H1 (cell line): ENCODE data around the gene CD46. TPM values are rescaled to one million over a fixed set of nuclear protein-coding genes. Genes with fewer than 3 reads are reported as not detected.

Experiments used
- CTCF ChIA-PET: fragments of 300-600 bp; sonication (Branson Sonifier 250); formaldehyde crosslinking; loops from one replicate; lab custom pipeline; 2021; ENCODE audit not compliant: partially characterized antibody; lab: Charles Lee
- POLR2A ChIA-PET: fragments of 300-600 bp; sonication (Branson Sonifier 250); formaldehyde crosslinking; loops from one replicate; lab custom pipeline; 2021; ENCODE audit warnings: inconsistent platforms; ENCODE audit not compliant: partially characterized antibody; lab: Charles Lee
- DNase-seq, 2 experiments: peaks; one replicate each; pipeline versions ENCODE4 v3.0.0 to v3.0.0-alpha.2; 2010 to 2022; ENCODE audit warnings: low spot score in 2 of 2, low read depth in 1 of 2, mixed read lengths in 1 of 2
- FAIRE-seq: peaks from 2 replicates; lab custom pipeline; 2011; peaks lifted over from hg19 to GRCh38; lab: Jason Lieb, UNC
- H2AFZ ChIP-seq: 2 replicates; pipeline ENCODE4 v1.8.1; 2012; ENCODE audit warnings: low read length, inconsistent platforms
- H2AK5ac ChIP-seq: 2 replicates; pipeline ENCODE4 v1.6.1; 2013; ENCODE audit warnings: low read depth, low read length
- H2BK120ac ChIP-seq: replicated peaks from 2 replicates; pipeline ENCODE3; 2013; ENCODE audit warnings: low read depth, low read length, inconsistent platforms
- H2BK12ac ChIP-seq: 2 replicates; pipeline ENCODE4 v1.6.1; 2013; ENCODE audit warnings: low read depth, low read length
- H2BK15ac ChIP-seq: 2 replicates; pipeline ENCODE4 v1.6.1; 2013; ENCODE audit warnings: low read length
- H2BK20ac ChIP-seq: 2 replicates; pipeline ENCODE4 v1.6.1; 2013; ENCODE audit warnings: low read length
- H2BK5ac ChIP-seq: 2 replicates; pipeline ENCODE4 v1.6.1; 2013; ENCODE audit warnings: low read depth, low read length
- H3K14ac ChIP-seq: 2 replicates; pipeline ENCODE4 v1.6.1; 2013; ENCODE audit warnings: inconsistent platforms; ENCODE audit not compliant: insufficient read length
- H3K18ac ChIP-seq: 2 replicates; pipeline ENCODE4 v1.6.1; 2013; ENCODE audit warnings: low read length; ENCODE audit errors: extremely low read depth
- H3K23ac ChIP-seq: 2 replicates; pipeline ENCODE4 v1.6.1; 2013; ENCODE audit warnings: inconsistent platforms; ENCODE audit not compliant: insufficient read length
- H3K23me2 ChIP-seq: 2 replicates; pipeline ENCODE4 v1.6.1; 2013; ENCODE audit warnings: low read depth, low read length
- H3K27ac ChIP-seq: 2 replicates; pipeline ENCODE4 v1.6.1; 2011; ENCODE audit warnings: low read depth, low read length, inconsistent platforms
- H3K27me3 ChIP-seq, 4 experiments: replicated peaks in 1 of 4; 1 replicate in 1 of 4; 2 replicates in 3 of 4; pipeline versions ENCODE4 v1.6.1 to v1.8.1; 2011 to 2013; ENCODE audit warnings: low read length in 3 of 4, mild to moderate bottlenecking in 3 of 4, inconsistent platforms in 2 of 4, mixed read lengths in 2 of 4, moderate library complexity in 1 of 4; ENCODE audit not compliant: control insufficient read depth in 3 of 4, insufficient read depth in 3 of 4; ENCODE audit errors: extremely low read depth in 1 of 4
- H3K36me3 ChIP-seq, 4 experiments: 2 replicates each; pipeline versions ENCODE4 v1.6.1 to v1.8.1; 2011 to 2013; ENCODE audit warnings: mild to moderate bottlenecking in 4 of 4, low read length in 3 of 4, moderate library complexity in 2 of 4, control low read depth in 1 of 4, inconsistent platforms in 1 of 4; ENCODE audit not compliant: insufficient read depth in 4 of 4, control insufficient read depth in 2 of 4
- H3K4ac ChIP-seq: replicated peaks from 2 replicates; pipeline ENCODE3; 2013; ENCODE audit warnings: low read length, low read depth, mixed read lengths, inconsistent platforms; ENCODE audit not compliant: insufficient read length
- H3K4me1 ChIP-seq, 4 experiments: replicated peaks in 1 of 4; 1 replicate in 1 of 4; 2 replicates in 3 of 4; pipeline versions ENCODE4 v1.6.1 to v1.8.1; 2011 to 2013; ENCODE audit warnings: low read length in 3 of 4, inconsistent platforms in 2 of 4, mixed read lengths in 1 of 4; ENCODE audit not compliant: insufficient read depth in 4 of 4, control insufficient read depth in 3 of 4
- H3K4me2 ChIP-seq, 2 experiments: 2 replicates each; pipeline versions ENCODE4 v1.6.1 to v1.8.1; 2011 to 2013; ENCODE audit warnings: low read depth in 2 of 2, low read length in 2 of 2, control low read depth in 1 of 2, inconsistent platforms in 1 of 2, mild to moderate bottlenecking in 1 of 2; ENCODE audit not compliant: insufficient read depth in 1 of 2
- H3K4me3 ChIP-seq, 4 experiments: fragments of 200-600, 300-600 bp in 1 of 4; sonication (generic), shearing (Covaris generic), sonication (Bioruptor Twin) in 1 of 4; 2 replicates each; pipeline versions ENCODE4 v1.5.1 to v1.8.1; 2011 to 2016; ENCODE audit warnings: low read length in 4 of 4, low read depth in 3 of 4, control low read depth in 2 of 4, inconsistent platforms in 2 of 4, mild to moderate bottlenecking in 2 of 4, mixed read lengths in 1 of 4, moderate library complexity in 1 of 4; ENCODE audit not compliant: insufficient read depth in 2 of 4; ENCODE audit errors: extremely low read depth in 1 of 4
- H3K56ac ChIP-seq: replicated peaks from 2 replicates; pipeline ENCODE3; 2013; ENCODE audit warnings: low read depth, mild to moderate bottlenecking, mixed read lengths, low read length, inconsistent platforms; ENCODE audit not compliant: insufficient read length
- H3K79me1 ChIP-seq: 2 replicates; pipeline ENCODE4 v1.6.1; 2013; ENCODE audit warnings: low read depth, low read length, control low read depth
- H3K79me2 ChIP-seq, 2 experiments: 2 replicates each; pipeline versions ENCODE4 v1.6.1 to v1.8.1; 2012 to 2013; ENCODE audit warnings: low read length in 2 of 2, mild to moderate bottlenecking in 2 of 2, inconsistent platforms in 1 of 2; ENCODE audit not compliant: insufficient read depth in 2 of 2, control insufficient read depth in 1 of 2
- H3K9ac ChIP-seq, 4 experiments: replicated peaks in 1 of 4; 1 replicate in 1 of 4; 2 replicates in 3 of 4; pipeline versions ENCODE4 v1.6.1 to v1.8.1; 2011 to 2013; ENCODE audit warnings: low read depth in 3 of 4, low read length in 3 of 4, control low read depth in 2 of 4, mild to moderate bottlenecking in 2 of 4, moderate library complexity in 2 of 4, inconsistent platforms in 1 of 4; ENCODE audit errors: extremely low read depth in 1 of 4
- H3K9me3 ChIP-seq, 2 experiments: 2 replicates each; pipeline versions ENCODE4 v1.6.1 to v1.8.1; 2012 to 2013; ENCODE audit warnings: mild to moderate bottlenecking in 2 of 2, moderate library complexity in 2 of 2, control low read depth in 1 of 2, inconsistent platforms in 1 of 2, low read depth in 1 of 2, low read length in 1 of 2, mixed read lengths in 1 of 2; ENCODE audit not compliant: insufficient read depth in 2 of 2
- H4K20me1 ChIP-seq, 2 experiments: replicated peaks in 1 of 2; 2 replicates each; pipeline versions ENCODE3 to v1.8.1; 2011 to 2013; ENCODE audit warnings: inconsistent platforms in 2 of 2, low read length in 2 of 2, mild to moderate bottlenecking in 1 of 2; ENCODE audit not compliant: insufficient read depth in 2 of 2, control insufficient read depth in 1 of 2
- H4K5ac ChIP-seq: 2 replicates; pipeline ENCODE4 v1.6.1; 2013; ENCODE audit warnings: low read length, low read depth, mixed read lengths, inconsistent platforms; ENCODE audit not compliant: insufficient read length
- H4K8ac ChIP-seq: 2 replicates; pipeline ENCODE4 v1.8.0; 2013; ENCODE audit warnings: mild to moderate bottlenecking, moderate library complexity, low read length, inconsistent platforms; ENCODE audit not compliant: insufficient read depth; ENCODE audit errors: extremely low read depth
- H4K91ac ChIP-seq: replicated peaks from 2 replicates; pipeline ENCODE3; 2013; ENCODE audit warnings: low read length, mixed read lengths, inconsistent platforms; ENCODE audit not compliant: insufficient read length
- BACH1 ChIP-seq: IDR thresholded peaks from 2 replicates; pipeline ENCODE4 v1.6.1; 2012; ENCODE audit warnings: low read length, improper control_type of control experiment
- BCL11A ChIP-seq, 2 experiments: IDR thresholded peaks; one replicate each; pipeline ENCODE4 v1.6.1; 2011; ENCODE audit warnings: low read depth in 2 of 2, low read length in 2 of 2, mild to moderate bottlenecking in 2 of 2
- CHD2 ChIP-seq: IDR thresholded peaks from 2 replicates; pipeline ENCODE4 v1.6.1; 2012; ENCODE audit warnings: low read length, improper control_type of control experiment
- HDAC2 ChIP-seq, 2 experiments: fragments of 300-600 bp in 1 of 2; sonication (generic) in 1 of 2; IDR thresholded peaks; 2 replicates each; pipeline ENCODE4 v1.6.1; 2011 to 2012; ENCODE audit warnings: low read depth in 2 of 2, low read length in 2 of 2, mild to moderate bottlenecking in 2 of 2, moderate library complexity in 2 of 2, borderline replicate concordance in 1 of 2, inconsistent platforms in 1 of 2
- MAFK ChIP-seq: IDR thresholded peaks from 2 replicates; pipeline ENCODE4 v1.6.1; 2012; ENCODE audit warnings: low read depth, mild to moderate bottlenecking, improper control_type of control experiment, low read length
- NANOG ChIP-seq: IDR thresholded peaks from 2 replicates; pipeline ENCODE4 v1.6.1; 2011; ENCODE audit warnings: low read length, low read depth, mild to moderate bottlenecking, inconsistent platforms; ENCODE audit not compliant: insufficient read depth, poor library complexity, severe bottlenecking
- PHF8 ChIP-seq: fragments of 200-600 bp; sonication (generic); conservative IDR thresholded peaks from 2 replicates; pipeline ENCODE4 v1.7.1; 2012; ENCODE audit warnings: low read depth, mild to moderate bottlenecking, inconsistent platforms, low read length, moderate library complexity
- SIRT6 ChIP-seq: IDR thresholded peaks from one replicate; pipeline ENCODE4 v1.7.1; 2012; ENCODE audit warnings: low read length, inconsistent platforms
- WGBS, 2 experiments: shearing (Covaris generic) in 1 of 2; methylation state at CpG; one replicate each; pipeline versions ENCODE4 v1.1.6 to v1.1.7; 2013 to 2015; ENCODE audit warnings: low lambda C conversion rate in 2 of 2, mixed read lengths in 2 of 2, inconsistent platforms in 1 of 2, low coverage in 1 of 2, missing lambda C conversion rate in 1 of 2; ENCODE audit not compliant: insufficient replicate concordance in 2 of 2, insufficient coverage in 1 of 2, insufficient read length in 1 of 2; ENCODE audit errors: extremely low coverage in 1 of 2, missing lambda C conversion rate in 1 of 2; 5-methylcytosine and 5-hydroxymethylcytosine counted together
- polyA plus RNA-seq, 7 experiments: library from polyadenylated mRNA; depleted of rRNA in 3 of 7; stranded (reverse) in 5 of 7; unstranded in 2 of 7; fragments of >200 nt in 5 of 7; fragments of 200-250 nt in 2 of 7; gene quantifications; 1 replicate in 5 of 7; 2 replicates in 1 of 7; 4 replicates in 1 of 7; pipeline versions ENCODE4 v1.2.1 to v1.2.3, GENCODE V29; 2011 to 2013; ENCODE audit warnings: missing spikeins in 2 of 7, mixed read lengths in 2 of 7
- total RNA-seq: library from RNA; stranded (reverse); fragmentation: NEBNext Ultra II Directional; extraction: Animal tissue kit (Norgen Biotek cat#: 25700); gene quantifications from 2 replicates; pipeline ENCODE4 v1.2.1, GENCODE V29; 2021
- TF ChIP-seq, protein P1 (sequence below): IDR thresholded peaks from 2 replicates; pipeline ENCODE4 v1.6.1; 2011; ENCODE audit warnings: low read length, improper control_type of control experiment

The CD46 gene
- total and polyA plus RNA-seq, 2 of the 8 experiments (the other 6 are each of a cell fraction or from before 2014, with no cell fraction given): 60.9 to 113 TPM

DNA sequence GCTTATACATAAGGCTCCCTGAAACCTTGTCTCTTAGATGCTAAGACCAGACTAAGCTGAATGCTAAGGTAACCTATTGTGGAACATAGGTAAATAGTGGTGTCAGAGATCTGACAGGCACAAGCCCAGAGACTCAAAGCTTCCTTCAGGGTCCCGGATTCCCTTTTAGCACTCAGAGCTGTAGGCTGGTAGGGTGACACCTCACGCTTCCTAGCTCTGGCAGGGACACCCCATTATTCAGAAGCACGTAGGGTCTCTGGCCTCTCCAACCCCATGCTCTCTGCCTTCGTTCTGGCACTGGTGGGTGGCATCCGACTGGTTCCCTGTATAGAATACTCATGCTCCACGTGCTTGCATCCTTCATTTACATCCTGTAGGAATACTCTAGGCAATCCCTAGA, 90.7 kb downstream of the CD46 start:
- Histone ChIP-seq H2BK12ac (no peak overlapping the region), H4K5ac (no peak overlapping the region), H3K27me3 (no peaks in the 10 kb centered on the region), H4K20me1 (no peaks in the 10 kb centered on the region), H3K4me2 (no peak overlapping the region), H3K9me3 (no peaks in the 10 kb centered on the region), H3K9ac (no peak overlapping the region), H3K36me3 (no peaks in the 10 kb centered on the region), H2BK5ac (no peak overlapping the region), H4K91ac (no peak overlapping the region), H2BK120ac (no peak overlapping the region), H2AK5ac (no peak overlapping the region), H3K56ac (no peak overlapping the region), H4K8ac (no peak overlapping the region), H3K27ac (no peak overlapping the region), H3K23ac (no peak overlapping the region), H3K14ac (no peak overlapping the region), H3K79me2 (no peaks in the 10 kb centered on the region), H3K4me3 (no peak overlapping the region), H3K4me1 (peaks cover 0 to 3% (median 1%) of the 10 kb centered on the region in 4 experiments; a peak in 3 of 7 replicates), H2AFZ (no peak overlapping the region), H3K79me1 (no peaks in the 10 kb centered on the region), H2BK15ac (no peak overlapping the region), H3K4ac (no peak overlapping the region), H2BK20ac (no peak overlapping the region), H3K18ac (no peak overlapping the region), H3K23me2 (no peaks in the 10 kb centered on the region)
- FAIRE-seq (no peak), DNase-seq (no peak)
- ChIA-PET POLR2A (interaction anchor here (1.0 to 1.3 kb wide), 2 partner anchors 9 to 12 kb away, joined by 3 read pairs; no protein-coding TSS in a partner anchor), CTCF (interaction anchor here (0.8 to 6.5 kb wide), 13 partner anchors 9 to 120 kb away, joined by 3 to 56 read pairs (median 6); no protein-coding TSS in a partner anchor)
- TF ChIP-seq, protein P1, sequence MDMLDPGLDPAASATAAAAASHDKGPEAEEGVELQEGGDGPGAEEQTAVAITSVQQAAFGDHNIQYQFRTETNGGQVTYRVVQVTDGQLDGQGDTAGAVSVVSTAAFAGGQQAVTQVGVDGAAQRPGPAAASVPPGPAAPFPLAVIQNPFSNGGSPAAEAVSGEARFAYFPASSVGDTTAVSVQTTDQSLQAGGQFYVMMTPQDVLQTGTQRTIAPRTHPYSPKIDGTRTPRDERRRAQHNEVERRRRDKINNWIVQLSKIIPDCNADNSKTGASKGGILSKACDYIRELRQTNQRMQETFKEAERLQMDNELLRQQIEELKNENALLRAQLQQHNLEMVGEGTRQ: no peak
- TF ChIP-seq NANOG: no peak
- no peak for TF ChIP-seq HDAC2 (IDR thresholded peaks at IDR 0.05; ENCODE audit: borderline replicate concordance in 1 of 2, low read depth in 2 of 2, low read length in 2 of 2)
- TF ChIP-seq SIRT6: no peak
- TF ChIP-seq PHF8: no peak
- no peak for TF ChIP-seq CHD2
- TF ChIP-seq MAFK: no peak
- no peak for TF ChIP-seq BCL11A (IDR thresholded peaks at IDR 0.05; ENCODE audit: low read depth in 2 of 2, low read length in 2 of 2)
- no peak for TF ChIP-seq BACH1
- 87% methylated on average over 6 of the region's 6 CpGs; no CpG with 5 or more reads in 1 of the 2 experiments for WGBS, 2 experiments
